Tongue (tissue), 2 donors: ENCODE data around the gene ACOX2. TPM values are rescaled to one million over a fixed set of nuclear protein-coding genes. Genes with fewer than 3 reads are reported as not detected.
A peak's percentile ranks its signal among the peaks of the same experiment; 100 is the strongest.

Experiments
- DNase-seq: peaks from one replicate; pipeline ENCODE4 v3.0.0-alpha.2; 2015
- total RNA-seq: library from RNA; depleted of rRNA; stranded (reverse); fragments of >200 nt; gene quantifications from one replicate; pipeline ENCODE4 v1.2.3, GENCODE V29; 2014

ACOX2 gene
- total RNA-seq, 1 donor from 2014 or later = 12.6 TPM

- peak; percentile 40 for DNase-seq
Measured at GRCh38 chr3:58507356-58508078, 29.5 kb downstream of the ACOX2 start.

DNA sequence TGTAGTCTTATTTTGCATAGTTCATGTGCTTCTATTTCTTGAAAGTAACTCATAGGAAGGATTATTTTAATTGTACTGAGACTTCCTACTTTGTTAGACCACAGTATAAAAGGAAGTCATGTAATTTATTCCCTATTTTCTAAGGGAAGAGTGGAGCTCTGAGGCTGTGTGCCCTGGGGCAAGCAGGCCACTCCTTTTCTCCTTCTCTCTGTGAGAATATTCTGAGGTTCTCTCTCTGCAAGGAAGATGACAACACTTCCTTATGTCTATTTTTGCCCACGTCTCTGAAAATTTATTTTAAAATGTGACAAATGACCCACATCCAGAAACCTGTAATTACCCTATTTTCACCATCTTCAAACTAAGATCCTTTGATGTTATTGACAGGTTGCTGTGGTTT is 34.1 kb downstream of the ACOX2 start:
- DNase-seq = no peak

DNA sequence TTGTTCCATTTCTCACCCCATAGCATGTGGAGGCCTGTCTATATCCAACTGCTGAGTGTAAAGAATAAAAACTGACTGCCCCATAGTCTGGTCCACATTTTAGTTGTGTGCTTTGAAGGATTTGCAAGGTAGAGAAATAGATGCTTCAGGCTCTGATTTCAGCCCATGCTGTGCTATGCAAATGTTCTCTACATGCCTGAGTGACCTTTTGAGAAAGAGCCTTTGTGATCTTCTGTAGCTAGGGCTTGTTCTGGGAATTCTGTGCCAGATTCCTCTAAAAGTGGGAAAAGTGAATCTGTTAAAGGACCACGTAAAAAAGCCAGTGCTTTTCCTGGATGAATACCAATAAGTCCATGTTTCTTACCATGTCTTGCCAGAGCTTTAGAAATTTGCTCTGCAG is 39.9 kb downstream of the ACOX2 start:
- DNase-seq = no peak

GRCh38 chr3:58496206-58496857 is 40.7 kb downstream of the ACOX2 start:
- DNase-seq = no peak

DNA sequence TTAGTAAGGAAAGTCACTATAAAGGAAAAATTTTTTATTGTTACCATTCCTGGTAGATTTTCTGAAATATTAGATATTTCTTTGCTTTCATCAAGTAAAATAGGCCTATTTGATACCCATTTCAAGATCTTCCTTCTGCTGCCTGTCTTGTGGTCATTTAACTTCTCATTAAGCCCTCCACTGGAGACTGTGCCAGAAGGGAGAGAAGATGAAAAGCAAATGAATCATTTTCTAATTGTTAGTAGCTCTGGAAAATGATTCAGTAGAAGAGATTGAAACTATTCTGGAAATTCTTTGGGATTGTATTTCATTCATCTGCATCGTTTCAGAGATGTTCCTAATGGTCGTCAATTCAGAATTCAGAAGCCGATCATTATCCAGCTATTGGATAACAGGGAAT is 41.9 kb downstream of the ACOX2 start:
- no peak for DNase-seq

GRCh38 chr3:58494107-58494506 is 42.9 kb downstream of the ACOX2 start:
- DNase-seq = no peak

DNA sequence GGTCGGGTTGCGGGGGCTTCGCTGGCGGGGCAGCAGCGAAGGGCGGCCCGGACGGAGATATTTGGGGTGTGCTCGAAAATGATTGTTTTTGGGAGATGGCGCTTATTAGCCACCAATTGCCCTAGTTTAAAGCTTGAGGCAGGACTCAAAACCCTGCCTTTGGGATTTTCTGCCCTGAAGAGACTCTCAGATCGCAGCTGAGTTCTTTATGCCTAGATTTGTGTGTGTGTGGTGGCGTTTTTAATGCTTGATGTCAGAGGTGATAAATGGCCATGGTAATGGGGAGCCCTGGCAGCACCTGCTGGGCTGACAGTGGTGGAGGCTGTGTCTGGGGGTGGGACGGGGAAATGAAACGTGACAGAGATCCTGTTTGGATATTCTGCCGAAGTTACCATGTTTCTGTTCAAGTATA is 44.5 kb downstream of the ACOX2 start:
- DNase-seq = peak; percentile 41

DNA sequence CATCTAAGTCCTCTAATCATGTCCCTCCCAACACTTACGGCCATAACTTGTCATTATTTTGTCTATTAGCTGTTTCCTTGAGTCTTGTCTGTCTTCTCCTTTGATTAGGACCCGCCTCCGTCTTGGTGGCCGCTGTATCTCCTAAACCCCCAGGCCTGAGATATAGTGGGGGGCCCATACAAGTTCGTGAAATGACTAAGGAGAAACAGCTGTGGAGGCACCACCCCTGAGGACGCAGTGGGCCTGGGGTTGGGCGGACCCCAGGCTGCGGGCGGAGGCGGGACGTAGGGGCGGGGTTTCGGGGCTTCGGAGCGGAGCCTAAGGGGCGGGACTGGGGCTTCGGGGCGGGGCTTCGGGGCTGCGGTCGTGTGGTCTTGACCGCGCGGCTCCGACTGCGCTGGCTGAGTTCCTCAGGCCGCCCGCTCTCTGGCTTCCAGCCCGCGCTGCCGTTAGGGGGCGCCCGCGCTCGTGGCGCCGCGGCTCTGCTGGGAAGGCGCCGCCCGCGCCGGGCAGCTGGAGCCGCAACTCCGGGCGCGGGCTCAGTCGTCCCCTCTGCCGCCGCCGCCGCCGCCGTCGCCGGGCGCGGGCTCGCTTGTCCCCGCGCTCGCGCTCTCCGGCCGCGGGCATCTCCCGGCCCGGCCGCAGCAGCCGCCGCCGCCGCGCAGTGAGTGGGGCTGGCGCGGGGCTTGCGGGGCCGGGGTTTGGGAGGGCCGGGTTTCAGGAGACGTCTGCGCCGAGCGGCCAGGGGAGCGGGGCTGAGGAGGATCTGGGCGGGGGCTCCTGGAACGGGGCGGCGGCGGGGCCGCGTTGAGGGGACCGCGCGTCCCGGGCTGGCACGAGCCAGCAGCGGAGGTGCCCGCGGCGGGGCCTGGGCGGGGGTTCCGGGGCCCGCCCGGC is 45.2 kb downstream of the ACOX2 start, which contains the start of gene KCTD6:
Gene KCTD6, plus strand, starts transcription at position 591 of the 897 bp plus-strand sequence. CDS start 6,660 bp downstream, outside the sequence.
- DNase-seq = peak; percentile 97

GRCh38 chr3:58490860-58491501 is 46.0 kb downstream of the ACOX2 start:
- no peak for DNase-seq

GRCh38 chr3:58488967-58489366 is 48.0 kb downstream of the ACOX2 start:
- DNase-seq = no peak

GRCh38 chr3:58487140-58487886 is 49.7 kb downstream of the ACOX2 start:
- no peak for DNase-seq

GRCh38 chr3:58485801-58486435 is 51.1 kb downstream of the ACOX2 start:
- no peak for DNase-seq

GRCh38 chr3:58484722-58485069 is 52.3 kb downstream of the ACOX2 start:
- DNase-seq = no peak

DNA sequence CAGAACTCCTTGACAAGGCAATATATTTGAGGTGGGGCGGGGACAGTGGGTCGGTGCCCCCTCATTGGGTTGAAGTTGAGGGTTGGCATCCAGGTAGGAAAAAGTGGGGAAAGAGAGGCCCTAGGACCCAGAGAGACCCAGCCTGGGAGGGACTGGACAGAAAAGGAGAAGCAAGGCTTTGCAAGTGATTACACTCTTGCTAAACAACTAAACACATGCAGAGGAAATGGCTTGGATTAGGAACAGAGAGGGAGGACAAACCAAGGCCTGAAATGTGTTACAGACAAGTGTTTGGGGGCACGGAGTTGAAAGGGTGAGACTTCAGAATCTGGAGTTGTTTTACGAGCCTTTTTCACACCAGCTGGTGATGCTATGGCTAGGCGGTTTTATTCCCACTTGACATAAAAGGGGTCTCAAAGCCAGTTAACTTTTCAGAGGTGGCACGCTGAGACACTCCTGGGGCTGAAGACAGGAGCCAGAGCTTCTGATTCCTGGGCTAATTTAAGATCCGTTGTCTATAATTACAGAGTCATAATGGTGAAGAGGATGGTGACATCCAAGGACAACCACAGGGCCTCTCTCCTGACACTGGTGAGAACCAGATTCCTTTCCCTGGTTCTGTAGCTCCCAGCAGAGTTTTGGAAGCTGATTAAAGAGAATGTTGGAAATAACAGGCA is 52.8 kb downstream of the ACOX2 start:
- no peak for DNase-seq

DNA sequence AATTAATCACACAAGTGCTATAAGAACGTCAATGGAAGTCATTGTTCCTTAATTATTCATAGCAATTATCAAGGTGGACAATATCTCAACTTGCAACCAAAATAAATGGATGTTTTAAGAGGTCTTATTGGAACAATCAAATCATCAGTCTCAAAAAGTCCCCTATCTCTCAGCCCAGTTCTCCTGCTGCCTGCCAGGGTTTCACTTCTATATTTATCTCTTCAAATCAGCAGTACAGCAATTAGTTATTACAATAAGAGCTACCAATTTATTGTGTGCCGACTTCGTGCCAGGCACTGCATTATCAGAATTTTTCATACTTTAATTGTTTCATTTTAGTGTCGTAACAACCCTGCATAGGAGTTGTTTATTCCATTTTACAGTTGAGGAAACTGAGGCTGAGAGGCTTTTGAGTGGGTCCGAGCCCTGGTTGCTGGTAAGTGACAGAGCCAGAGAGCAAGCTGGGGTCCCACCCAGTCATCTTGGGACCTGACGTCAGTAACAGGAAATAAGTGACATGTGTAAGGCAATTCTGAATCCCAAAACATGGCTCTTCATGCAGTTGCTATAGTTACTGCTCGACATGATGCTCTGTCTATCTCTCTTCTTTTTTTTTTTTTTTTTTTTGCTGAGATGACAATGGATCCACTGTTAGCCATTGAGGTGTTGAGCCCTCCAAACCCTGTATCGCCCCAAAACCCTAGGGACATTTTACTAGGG is 53.9 kb downstream of the ACOX2 start:
- DNase-seq = no peak

DNA sequence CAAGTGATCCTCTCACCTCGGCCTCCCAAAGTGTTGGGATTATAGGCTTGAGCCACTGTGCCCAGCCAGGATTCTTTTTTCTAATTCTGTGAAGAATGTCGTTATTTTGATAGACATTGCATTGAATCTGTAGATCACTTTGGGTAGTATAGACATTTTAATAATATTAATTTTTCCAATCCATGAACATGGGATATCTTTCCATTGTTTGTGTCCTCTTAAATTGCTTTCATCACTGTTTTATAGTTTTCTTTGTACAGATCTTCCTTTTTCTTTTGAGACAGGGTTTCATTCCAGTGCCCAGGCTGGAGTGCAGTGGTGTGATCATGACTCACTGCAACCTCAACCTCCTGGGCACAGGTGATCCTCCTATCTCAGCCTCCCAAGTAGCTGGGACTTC is 56.7 kb downstream of the ACOX2 start:
- no peak for DNase-seq

DNA sequence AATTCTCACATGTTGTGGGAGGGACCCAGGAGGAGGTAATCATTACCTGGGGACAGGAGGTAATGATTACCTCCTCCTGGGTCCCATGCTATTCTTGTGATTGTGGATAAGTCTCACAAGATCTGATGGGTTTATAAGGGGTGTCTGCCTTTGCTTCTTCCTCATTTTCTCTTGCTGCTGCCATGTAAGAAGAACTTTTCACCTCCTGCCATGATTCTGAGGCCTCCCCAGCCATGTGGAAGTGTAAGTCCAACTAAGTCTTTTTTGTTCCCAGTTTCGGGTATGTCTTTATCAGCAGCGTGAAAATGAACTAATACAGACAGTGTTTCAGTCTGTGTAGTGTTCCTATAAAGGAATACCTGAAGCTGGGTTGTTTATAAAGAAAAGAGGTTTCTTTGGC is 58.2 kb downstream of the ACOX2 start:
- no peak for DNase-seq

DNA sequence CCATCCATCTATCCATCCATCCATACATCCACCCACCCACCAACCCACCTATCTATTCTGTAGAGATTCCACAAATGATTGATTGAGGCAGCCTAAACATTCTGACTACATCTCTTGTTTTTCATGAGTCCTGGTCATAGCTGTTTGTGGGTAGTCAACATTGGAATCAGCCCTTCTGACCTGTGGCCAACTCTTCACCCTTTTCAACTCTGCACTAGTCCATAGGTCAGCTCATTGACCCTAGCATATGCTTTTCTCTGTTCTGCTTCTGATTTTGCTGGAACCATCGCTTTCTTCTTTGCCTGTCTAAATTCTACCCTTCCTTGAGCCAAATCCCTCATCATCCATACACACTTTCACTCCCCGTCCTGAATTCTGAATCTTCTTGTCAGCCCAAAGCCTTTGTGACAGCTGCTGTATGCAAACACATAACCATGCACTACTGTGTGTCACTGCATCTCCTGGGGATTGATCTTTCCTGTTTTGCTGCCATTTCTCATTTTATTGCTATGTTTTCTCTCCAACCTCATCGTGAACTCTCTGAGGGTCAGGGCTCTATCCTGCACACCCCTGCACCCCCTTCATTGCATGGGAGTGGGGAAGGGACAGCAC is 61.9 kb downstream of the ACOX2 start:
- DNase-seq = no peak

GRCh38 chr3:58474348-58474911 is 62.6 kb downstream of the ACOX2 start:
- DNase-seq = no peak
